MCF 10A (cell line): ENCODE measurements around the gene CDK14. TPM values are rescaled to one million over a fixed set of nuclear protein-coding genes. Genes with fewer than 3 reads are reported as not detected.
A peak's percentile ranks its signal among the peaks of the same experiment; 100 is the strongest.

Source experiments
- BruUV-seq: library from RNA; stranded (reverse); fragments of 400-500 nt; replicated peaks from 2 replicates; lab custom pipeline; 2021; lab: Mats Ljungman, UMichigan
- CTCF ChIA-PET: fragments of 300-600 bp; sonication (Branson Sonifier 250); formaldehyde crosslinking; extraction: SDS; loops from one replicate; lab custom pipeline; 2021; ENCODE audit warnings: antibody characterized with exemption, inconsistent platforms; lab: Yijun Ruan, JAX
- POLR2A ChIA-PET: fragments of 300-600, 350-650 bp; sonication (Branson Sonifier 250); formaldehyde crosslinking; extraction: SDS; loops from one replicate; lab custom pipeline; 2020; ENCODE audit warnings: antibody characterized with exemption, inconsistent platforms; lab: Yijun Ruan, JAX
- DNase-seq: peaks from one replicate; pipeline ENCODE4 v3.0.0-alpha.2; 2018; ENCODE audit not compliant: unreplicated experiment
- H3K27ac Mint-ChIP-seq: one replicate; pipeline ENCODE4 v1.8.0; 2022; ENCODE audit warnings: mild to moderate bottlenecking, low read depth, mixed read lengths; ENCODE audit not compliant: unreplicated experiment
- H3K27me3 Mint-ChIP-seq: one replicate; pipeline ENCODE4 v1.8.0; 2022; ENCODE audit warnings: mixed read lengths; ENCODE audit not compliant: insufficient read depth, unreplicated experiment
- H3K36me3 Mint-ChIP-seq: one replicate; pipeline ENCODE4 v1.8.0; 2022; ENCODE audit warnings: mild to moderate bottlenecking, moderate library complexity, mixed read lengths; ENCODE audit not compliant: insufficient read depth, unreplicated experiment
- H3K4me1 Mint-ChIP-seq: one replicate; pipeline ENCODE4 v1.8.0; 2022; ENCODE audit warnings: mixed read lengths; ENCODE audit not compliant: insufficient read depth, unreplicated experiment
- H3K4me3 Mint-ChIP-seq: one replicate; pipeline ENCODE4 v1.8.0; 2022; ENCODE audit warnings: mild to moderate bottlenecking, moderate library complexity, mixed read lengths; ENCODE audit not compliant: unreplicated experiment
- H3K9me3 Mint-ChIP-seq: one replicate; pipeline ENCODE4 v1.8.0; 2022; ENCODE audit warnings: mixed read lengths; ENCODE audit not compliant: unreplicated experiment
- intact Hi-C: fragments of 100-400 bp; cut with micrococcal nuclease; formaldehyde crosslinking; loops from 2 replicates; pipeline ENCODE4 v1.14.1; 2022
- total RNA-seq: library from RNA; stranded (reverse); gene quantifications from 2 replicates; pipeline ENCODE4 v1.2.3, GENCODE V29; 2022
- TF ChIP-seq, protein P1 (sequence below): fragments of 200-600 bp; IDR thresholded peaks from one replicate; pipeline ENCODE4 v1.8.0; 2022; ENCODE audit warnings: antibody characterized with exemption, mild to moderate bottlenecking; ENCODE audit not compliant: unreplicated experiment

The CDK14 gene
- total RNA-seq, 1 experiment from 2014 or later, result 32.0 TPM

DNA sequence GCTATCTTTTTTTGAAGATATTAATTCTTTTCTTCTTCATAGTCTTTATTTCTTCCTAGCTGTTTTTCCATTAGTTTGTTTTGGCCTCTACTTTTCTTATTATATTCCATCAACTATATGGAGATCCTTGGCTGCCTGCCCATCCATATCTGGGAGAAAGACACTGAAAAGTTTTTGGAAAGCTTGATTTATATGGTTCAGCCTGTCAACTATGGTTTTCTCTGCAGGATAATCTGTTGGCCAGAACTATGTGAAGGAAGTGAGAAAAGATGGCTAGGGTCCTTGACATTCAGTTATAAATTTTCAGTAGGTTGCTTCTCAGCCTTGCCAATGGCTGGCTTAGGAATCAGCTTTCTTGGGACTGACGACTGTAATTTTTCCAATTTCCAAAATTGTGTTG, 10.0 kb upstream of the CDK14 start:
- Mint-ChIP-seq H3K4me1 (no peaks in the 10 kb centered on the region), H3K27ac (no peak overlapping the region), H3K36me3 (no peaks in the 10 kb centered on the region), H3K9me3 (no peaks in the 10 kb centered on the region), H3K4me3 (no peak overlapping the region), H3K27me3 (no peaks in the 10 kb centered on the region)
- no TSS peak for BruUV-seq
- ChIA-PET CTCF (interaction anchor here (0.6 to 1.3 kb wide), 3 partner anchors 9 to 1244 kb away, joined by 3 read pairs; no protein-coding TSS in a partner anchor), POLR2A (interaction anchor here (0.9 to 1.4 kb wide), 2 partner anchors 9 to 10 kb away, joined by 4 read pairs; partner anchors contain the start of gene CDK14)
- intact Hi-C loops, result no loop called here
- DNase-seq, result no peak
- TF ChIP-seq, protein P1, sequence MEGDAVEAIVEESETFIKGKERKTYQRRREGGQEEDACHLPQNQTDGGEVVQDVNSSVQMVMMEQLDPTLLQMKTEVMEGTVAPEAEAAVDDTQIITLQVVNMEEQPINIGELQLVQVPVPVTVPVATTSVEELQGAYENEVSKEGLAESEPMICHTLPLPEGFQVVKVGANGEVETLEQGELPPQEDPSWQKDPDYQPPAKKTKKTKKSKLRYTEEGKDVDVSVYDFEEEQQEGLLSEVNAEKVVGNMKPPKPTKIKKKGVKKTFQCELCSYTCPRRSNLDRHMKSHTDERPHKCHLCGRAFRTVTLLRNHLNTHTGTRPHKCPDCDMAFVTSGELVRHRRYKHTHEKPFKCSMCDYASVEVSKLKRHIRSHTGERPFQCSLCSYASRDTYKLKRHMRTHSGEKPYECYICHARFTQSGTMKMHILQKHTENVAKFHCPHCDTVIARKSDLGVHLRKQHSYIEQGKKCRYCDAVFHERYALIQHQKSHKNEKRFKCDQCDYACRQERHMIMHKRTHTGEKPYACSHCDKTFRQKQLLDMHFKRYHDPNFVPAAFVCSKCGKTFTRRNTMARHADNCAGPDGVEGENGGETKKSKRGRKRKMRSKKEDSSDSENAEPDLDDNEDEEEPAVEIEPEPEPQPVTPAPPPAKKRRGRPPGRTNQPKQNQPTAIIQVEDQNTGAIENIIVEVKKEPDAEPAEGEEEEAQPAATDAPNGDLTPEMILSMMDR, result no peak

DNA sequence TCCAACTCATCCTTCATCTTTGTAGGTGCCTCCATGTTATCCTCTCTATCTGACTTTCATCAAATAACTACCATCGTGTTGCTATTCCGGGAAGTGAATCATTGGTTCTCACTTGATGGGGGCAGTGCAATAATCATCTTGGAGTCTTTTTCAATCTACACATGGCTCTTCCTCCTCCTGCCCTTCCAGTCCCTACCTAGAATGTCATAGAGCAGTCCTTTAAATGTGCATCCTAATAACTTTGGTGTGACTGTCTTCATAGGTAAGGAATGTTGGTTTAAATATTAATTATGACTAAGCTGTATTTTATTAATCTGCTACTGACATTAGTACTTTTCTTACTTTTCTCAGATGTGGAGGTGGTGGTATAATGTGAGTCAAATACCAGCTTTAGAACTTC, 8.4 kb upstream of the CDK14 start:
- BruUV-seq, result no TSS peak
- ChIA-PET POLR2A (interaction anchor here (0.9 kb wide), 1 partner anchor 9 kb away, joined by 3 read pairs; the partner anchor contains the start of gene CDK14), CTCF (no interaction called here)
- H3K4me1 Mint-ChIP-seq, result peaks cover 5% of the 10 kb centered on the region
- H3K4me3 Mint-ChIP-seq, result no peak overlapping the region
- no peak overlapping the region for H3K27ac Mint-ChIP-seq
- DNase-seq, result no peak
- TF ChIP-seq, protein P1, result no peak
- no peaks in the 10 kb centered on the region for H3K27me3 Mint-ChIP-seq
- no peaks in the 10 kb centered on the region for H3K36me3 Mint-ChIP-seq
- no peaks in the 10 kb centered on the region for H3K9me3 Mint-ChIP-seq
- intact Hi-C loops, result no loop called here

DNA sequence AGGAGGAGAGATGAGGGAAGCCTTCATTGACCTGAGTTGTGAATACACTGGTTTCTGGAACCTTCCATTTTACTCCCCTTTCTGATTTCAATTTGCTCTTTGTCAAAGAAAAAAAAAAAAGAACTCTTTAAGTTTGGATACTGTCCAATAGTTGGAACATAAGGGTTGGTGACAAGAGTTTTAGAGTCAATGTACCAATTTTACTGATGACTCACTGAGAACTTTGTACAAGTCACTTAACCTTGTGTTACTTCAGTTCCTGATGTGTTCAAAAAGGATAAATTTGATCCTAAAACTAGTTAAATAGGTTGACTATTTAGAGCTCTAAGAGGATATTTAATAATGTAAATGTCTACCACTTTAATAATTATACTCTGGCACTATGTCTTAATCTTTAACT, 4.1 kb upstream of the CDK14 start:
- ChIA-PET CTCF (interaction anchor here (0.6 to 1.5 kb wide), 3 partner anchors 40 to 649 kb away, joined by 4 to 6 read pairs (median 5); no protein-coding TSS in a partner anchor), POLR2A (interaction anchor here (1.9 to 7.6 kb wide), 2 partner anchors 9 to 16 kb away, joined by 5 to 136 read pairs; no protein-coding TSS in a partner anchor)
- DNase-seq, result peak; percentile 20
- TF ChIP-seq, protein P1, result no peak
- no TSS peak for BruUV-seq
- intact Hi-C loops, result no loop called here
- Mint-ChIP-seq H3K27ac (peak overlapping the region; percentile 46), H3K36me3 (no peaks in the 10 kb centered on the region), H3K9me3 (no peaks in the 10 kb centered on the region), H3K27me3 (no peaks in the 10 kb centered on the region), H3K4me3 (no peak overlapping the region), H3K4me1 (peaks cover 28% of the 10 kb centered on the region)

DNA sequence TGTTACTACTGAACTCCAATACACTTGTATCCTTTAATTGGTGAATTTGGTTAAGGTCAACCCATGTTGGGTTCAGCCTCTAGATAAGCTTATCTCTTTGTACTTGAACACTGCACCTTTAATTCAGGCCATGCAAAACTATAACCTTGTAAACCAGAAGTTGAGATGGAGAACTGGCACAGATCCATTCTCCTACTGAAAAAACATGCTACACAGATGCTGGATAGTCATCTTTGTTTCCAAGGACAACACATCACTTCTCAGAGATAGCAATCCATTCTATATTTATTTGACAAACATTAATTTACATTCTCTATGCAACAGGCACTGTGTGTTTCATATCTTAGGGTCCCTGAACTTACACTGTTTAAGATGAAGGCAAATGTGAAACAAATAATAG, 2.9 kb upstream of the CDK14 start:
- intact Hi-C loops, result no loop called here
- no peak for DNase-seq
- Mint-ChIP-seq H3K27me3 (no peaks in the 10 kb centered on the region), H3K9me3 (no peaks in the 10 kb centered on the region), H3K4me3 (no peak overlapping the region), H3K36me3 (no peaks in the 10 kb centered on the region), H3K4me1 (peaks cover 36% of the 10 kb centered on the region), H3K27ac (no peak overlapping the region)
- no TSS peak for BruUV-seq
- TF ChIP-seq, protein P1, result no peak
- CTCF ChIA-PET, result interaction anchor here (0.9 to 7.3 kb wide), 5 partner anchors 14 to 138 kb away, joined by 3 to 61 read pairs (median 17); no protein-coding TSS in a partner anchor
- POLR2A ChIA-PET, result interaction anchor here (0.6 to 7.6 kb wide), 5 partner anchors 10 to 140 kb away, joined by 3 to 136 read pairs (median 25); no protein-coding TSS in a partner anchor
